Left cardiac atrium (tissue), 4 donors: ENCODE results near the gene P2RY13. TPM values are rescaled to one million over a fixed set of nuclear protein-coding genes. Genes with fewer than 3 reads are reported as not detected.

Experiments
- ATAC-seq, 2 donors: fragments of 200-7000 bp; cut with Tn5 transposase; one replicate each; pipeline ENCODE4 v1.9.1; 2020; ENCODE audit warnings: mild to moderate bottlenecking in 2 of 2, moderate library complexity in 2 of 2
- DNase-seq: peaks from one replicate; pipeline ENCODE4 v3.0.0-alpha.2; 2020
- intact Hi-C, 2 donors: fragments of 100-400 bp; cut with DNase I; formaldehyde crosslinking; loops; one replicate each; pipeline versions ENCODE4 v1.14.1 to v1.15.1; 2022 to 2023
- long read RNA-seq: library from polyadenylated mRNA; unstranded; transcript quantifications from one replicate; pipeline ENCODE4 v2.0.0, GENCODE V29; 2021
- total RNA-seq, 2 donors: library from RNA; stranded (reverse); fragmentation: NEBNext Ultra II Directional; extraction: Animal tissue kit (Norgen Biotek cat#: 25700); gene quantifications; one replicate each; pipeline ENCODE4 v1.2.1, GENCODE V29; 2021
- donor health status: DM: no; HTN: yes; CAD: no.
- donor health status: DM: no; HTN: yes; CAD: no; lungs with severe emphysema.
- donor health status: DM: yes; HTN: yes; CAD: no.
- donor health status: Dilated cardiomyopathy.

P2RY13 gene
- 1 to 10 TPM; 1.0 to 2.5 TPM for total RNA-seq
- long read RNA-seq, result 0 reads

DNA sequence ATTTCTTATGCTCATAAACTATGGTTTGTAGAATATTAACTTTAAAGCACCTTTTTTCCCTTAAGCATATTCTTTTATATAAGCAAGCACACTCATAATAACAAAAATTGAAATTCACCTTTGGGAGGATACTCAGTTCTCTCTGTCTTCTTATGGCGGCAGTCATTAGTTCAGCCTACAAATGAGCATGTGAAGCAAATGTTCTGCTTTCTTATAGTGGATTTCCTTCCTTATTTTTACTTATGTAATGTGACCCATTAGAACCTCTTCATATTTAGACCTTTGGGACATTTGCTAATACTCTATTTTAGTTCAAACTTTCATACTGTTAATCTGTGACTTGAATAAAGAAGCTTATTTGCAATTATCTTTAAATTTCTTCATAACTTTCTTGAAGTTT is at the start of gene P2RY13:
Gene P2RY13, minus strand, starts transcription at position 187 of the 400 bp plus-strand sequence. Its CDS starts 21 bp downstream, at position 166.
- intact Hi-C loops, result no loop called here
- ATAC-seq (peak in 1 of 2 donors; percentile 19), DNase-seq (no peak)

DNA sequence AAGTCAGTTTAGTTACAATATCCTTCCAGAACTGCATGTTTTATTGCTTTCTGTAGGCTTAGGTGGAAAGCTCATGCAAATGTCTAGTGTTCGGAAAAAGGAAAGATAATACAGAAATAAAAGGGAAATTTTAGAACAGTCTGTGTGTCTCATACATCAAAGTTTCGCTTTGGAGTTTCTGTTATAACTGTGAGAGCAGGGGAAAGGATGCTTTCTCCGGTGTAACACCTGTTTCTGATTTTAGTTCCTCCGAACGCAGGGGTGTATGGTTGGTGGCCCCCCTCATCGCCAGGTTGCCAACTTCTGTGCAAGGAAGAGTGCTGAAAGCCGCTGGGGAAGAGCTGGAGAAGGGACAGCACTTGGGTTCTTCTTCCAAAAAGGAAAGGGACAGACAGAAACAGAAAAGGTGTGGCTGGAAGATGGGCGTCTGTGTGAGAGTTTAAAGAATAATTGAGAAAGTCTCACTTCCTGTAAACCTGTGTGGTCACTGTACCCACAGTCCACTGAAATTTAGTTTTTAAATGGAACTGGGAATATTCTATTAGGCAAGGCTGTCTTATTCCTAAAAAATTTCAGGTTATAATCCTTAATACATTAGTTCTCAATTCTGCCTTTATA is 48.5 kb upstream of the P2RY13 start:
- no peak for DNase-seq
- no peak for ATAC-seq
- intact Hi-C loops, result no loop called here

- no peak for DNase-seq
- intact Hi-C loops, result no loop called here
- ATAC-seq, result no peak
Measured at GRCh38 chr3:151372063-151372820, 42.9 kb upstream of the P2RY13 start.

- ATAC-seq (no peak), DNase-seq (no peak)
- intact Hi-C loops, result no loop called here
Measured at GRCh38 chr3:151371526-151371925, 42.2 kb upstream of the P2RY13 start.

DNA sequence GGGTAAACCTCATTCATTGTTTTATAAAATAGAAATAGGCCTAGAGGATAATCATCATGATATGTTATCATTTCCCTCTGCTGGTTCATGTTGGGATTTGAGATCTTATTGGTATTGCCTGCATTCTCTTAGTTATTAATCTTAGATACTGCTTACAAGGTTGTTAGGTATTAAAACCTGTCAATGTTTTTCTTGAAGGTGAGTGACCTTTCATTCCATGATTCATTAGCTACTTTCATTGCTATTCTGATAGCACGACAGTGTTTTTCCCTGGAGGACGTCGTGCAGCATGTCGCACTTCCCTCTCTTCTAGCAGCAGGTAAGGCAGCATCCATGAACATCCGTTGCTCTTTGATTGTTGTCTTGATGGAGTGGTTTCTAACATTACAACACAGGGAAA is 38.1 kb upstream of the P2RY13 start:
- ATAC-seq (no peak), DNase-seq (no peak)
- intact Hi-C loops, result no loop called here

GRCh38 chr3:151366993-151367392 is 37.6 kb upstream of the P2RY13 start:
- intact Hi-C loops, result no loop called here
- ATAC-seq (no peak), DNase-seq (no peak)

- ATAC-seq, result peak; percentile 55 to 63
- DNase-seq, result no peak
- intact Hi-C loops, result no loop called here
Measured at GRCh38 chr3:151362751-151363174, 33.4 kb upstream of the P2RY13 start.

DNA sequence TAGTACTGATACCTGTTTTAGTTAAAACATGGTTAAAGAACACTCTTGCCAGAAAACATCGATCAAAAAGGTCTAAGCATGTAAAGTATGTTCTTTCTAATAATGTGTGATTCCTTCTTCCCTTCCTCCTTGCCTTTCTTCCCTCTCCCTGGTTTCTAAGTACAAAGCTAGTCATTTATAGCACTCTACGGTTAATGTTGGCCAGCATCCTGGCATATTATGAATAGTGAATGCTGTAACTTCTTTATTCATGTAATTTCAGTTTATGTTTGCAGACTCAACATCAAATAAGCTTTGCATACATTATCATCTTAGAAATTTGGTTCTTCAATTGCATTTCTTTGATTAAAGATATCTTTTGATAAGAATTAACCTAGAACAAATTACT is 28.1 kb upstream of the P2RY13 start:
- no peak for DNase-seq
- ATAC-seq, result no peak
- intact Hi-C loops, result no loop called here

DNA sequence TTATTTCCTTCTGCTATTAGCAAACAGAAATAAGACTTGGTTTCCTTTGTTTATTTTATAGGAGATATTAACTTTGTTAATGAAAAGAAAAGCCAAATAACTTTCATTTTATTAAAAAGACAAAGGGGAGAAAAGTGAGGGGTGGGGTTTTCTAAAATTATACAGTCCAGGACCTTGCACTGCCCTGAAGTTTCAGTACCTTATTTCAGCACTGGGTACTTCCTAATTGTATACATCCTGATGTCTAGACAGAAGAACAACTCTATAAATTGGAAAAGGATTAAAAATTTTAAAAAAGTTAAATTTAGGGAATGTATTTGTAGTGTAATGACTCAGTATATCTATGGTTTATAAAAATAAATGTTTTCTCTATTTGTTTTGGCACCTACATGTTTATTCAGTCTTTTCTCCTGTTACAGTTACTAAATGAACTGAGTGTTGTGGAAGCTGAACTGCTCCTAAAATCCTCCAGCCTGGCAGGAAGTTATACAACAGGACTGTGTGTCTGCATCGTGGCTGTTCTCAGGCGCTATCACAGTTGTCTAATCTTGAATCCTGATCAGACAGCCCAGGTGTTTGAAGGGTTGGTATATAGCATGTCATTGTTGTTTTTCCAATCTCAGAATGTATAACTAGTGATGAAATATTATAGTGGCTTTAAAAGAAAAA is 27.6 kb upstream of the P2RY13 start:
- no peak for DNase-seq
- ATAC-seq, result peak in 1 of 2 donors; percentile 80
- intact Hi-C loops, result no loop called here

- intact Hi-C loops, result no loop called here
- ATAC-seq (no peak), DNase-seq (no peak)
Measured at GRCh38 chr3:151351648-151352047, 22.3 kb upstream of the P2RY13 start.

GRCh38 chr3:151351219-151351618 is 21.9 kb upstream of the P2RY13 start:
- no peak for ATAC-seq
- no peak for DNase-seq
- intact Hi-C loops, result no loop called here

DNA sequence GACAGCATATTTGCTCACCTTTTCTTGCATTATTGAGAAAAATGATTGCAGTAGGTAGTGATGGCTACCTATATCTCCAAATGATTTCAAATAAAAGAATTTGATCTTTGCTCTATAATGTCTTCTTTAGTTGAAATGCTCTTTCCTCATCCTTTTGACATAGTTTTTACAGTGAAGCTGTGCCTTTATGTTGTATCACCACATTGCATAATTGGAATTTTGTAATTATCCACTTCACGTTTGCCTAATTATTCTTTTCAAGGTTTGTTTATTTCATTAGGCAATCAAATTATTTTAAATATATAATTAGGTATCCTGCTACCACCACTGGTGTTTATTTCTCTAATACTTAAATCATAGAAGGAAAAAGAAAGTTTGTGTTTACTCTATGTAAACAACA is 21.3 kb upstream of the P2RY13 start:
- intact Hi-C loops, result no loop called here
- DNase-seq, result no peak
- ATAC-seq, result no peak

DNA sequence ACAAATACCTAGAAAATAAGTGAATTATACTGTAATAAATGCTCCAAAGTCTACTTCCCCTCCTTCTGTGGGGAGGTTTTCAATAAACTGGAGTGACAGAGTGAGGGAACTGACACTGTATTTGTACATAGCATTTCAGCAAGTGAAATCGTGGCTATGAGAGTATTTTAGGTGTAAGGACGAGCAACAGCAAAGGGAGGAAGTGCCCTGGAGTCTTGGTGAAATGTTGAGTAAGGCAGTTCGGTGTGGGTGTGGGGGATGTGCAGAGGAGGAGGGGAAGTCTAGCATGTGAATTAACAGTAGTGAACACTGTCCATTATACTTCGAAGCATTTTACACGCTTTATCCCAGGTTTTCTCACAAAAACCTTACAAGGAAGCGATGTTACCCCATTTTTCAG is 18.1 kb upstream of the P2RY13 start:
- intact Hi-C loops, result no loop called here
- ATAC-seq (peak; percentile 27 to 73), DNase-seq (no peak)

DNA sequence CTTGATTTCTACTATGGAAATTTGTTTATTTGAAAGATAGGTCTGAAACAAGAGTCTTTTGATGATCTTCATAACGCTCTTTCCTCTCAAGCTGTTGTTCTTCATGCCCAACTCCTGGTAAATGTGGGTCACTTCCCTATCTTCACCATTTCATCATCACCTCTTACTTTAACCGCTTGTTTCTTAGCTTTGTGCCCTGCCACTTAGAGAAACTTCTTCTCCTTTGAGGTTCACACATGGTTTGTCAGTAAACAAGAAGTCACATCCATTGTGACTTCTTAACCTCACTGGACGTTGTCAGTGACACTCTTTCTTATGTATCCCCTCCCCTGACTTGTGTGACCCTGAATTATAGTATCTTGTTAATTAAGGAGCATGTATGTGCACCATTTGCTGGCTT is 16.9 kb upstream of the P2RY13 start:
- intact Hi-C loops, result no loop called here
- ATAC-seq, result peak; percentile 23 to 56
- no peak for DNase-seq

- intact Hi-C loops, result no loop called here
- DNase-seq (no peak), ATAC-seq (peak; percentile 76 to 87)
Measured at GRCh38 chr3:151345859-151346258, 16.5 kb upstream of the P2RY13 start.

GRCh38 chr3:151331696-151332095 is 2.3 kb upstream of the P2RY13 start:
- no peak for DNase-seq

GRCh38 chr3:151330899-151331298 is 1.6 kb upstream of the P2RY13 start:
- intact Hi-C loops, result no loop called here
- no peak for DNase-seq
- peak in 1 of 2 donors; percentile 27 for ATAC-seq

More at GRCh38 chr3:151331696-151332095, 2.3 kb upstream of the P2RY13 start:
- no peak for ATAC-seq
- intact Hi-C loops, result no loop called here

DNA sequence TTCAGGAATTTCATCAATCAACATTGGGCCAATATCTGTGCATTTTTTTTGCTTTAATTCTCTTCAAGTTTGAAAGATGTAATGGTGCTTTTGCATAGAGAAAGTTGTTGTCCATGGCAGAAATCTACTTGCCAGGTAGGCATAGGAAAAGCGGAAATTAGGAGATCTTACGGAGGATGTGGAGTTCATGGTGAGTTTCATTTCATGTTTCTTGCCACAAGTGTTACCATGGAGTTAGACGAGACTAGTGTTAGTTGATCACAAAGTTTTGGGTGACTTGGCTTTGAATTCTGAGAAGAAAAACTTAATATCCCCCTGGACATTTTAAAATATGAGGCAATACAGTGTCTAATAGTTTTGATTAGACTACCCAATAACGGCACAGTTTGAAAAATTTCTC is 1.0 kb upstream of the P2RY13 start:
- DNase-seq (no peak), ATAC-seq (no peak)
- intact Hi-C loops, result no loop called here

- ATAC-seq (peak in 1 of 2 donors; percentile 53), DNase-seq (peak; percentile 20)
- intact Hi-C loops, result no loop called here
Measured at GRCh38 chr3:151328298-151328995, 902 bp downstream of the P2RY13 start.
